Measurements from ENCODE around the gene ANKRD65. TPM values are rescaled to one million over a fixed set of nuclear protein-coding genes. Genes with fewer than 3 reads are reported as not detected.

Gene ANKRD65
- total RNA-seq, 1 experiment from 2014 or later = 3.2 TPM

DNA sequence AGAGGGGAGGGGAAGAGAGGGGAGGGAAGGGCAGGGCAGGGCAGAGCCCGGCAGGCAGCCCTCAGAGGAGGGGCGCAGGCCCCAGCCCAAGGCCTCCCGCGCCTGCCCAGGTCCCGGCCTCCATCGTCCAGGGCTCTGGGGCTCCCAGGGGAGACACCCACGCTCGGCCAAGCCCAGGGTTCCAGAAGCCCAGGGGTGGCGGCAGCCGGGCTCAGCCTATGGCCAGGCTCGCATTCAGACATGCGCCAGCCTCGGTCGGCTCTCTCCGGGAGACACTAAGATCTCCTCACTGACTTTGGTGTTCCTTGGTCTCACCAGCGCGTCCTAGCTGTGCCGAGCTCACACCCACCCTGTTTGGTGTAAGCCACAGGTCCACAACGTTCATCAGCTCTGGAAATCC lies 7.1 kb upstream of the ANKRD65 start:
- Mint-ChIP-seq H3K9me3 (ENCODE audit: unreplicated experiment) (no peaks in the 10 kb centered on the region), H3K4me1 (ENCODE audit: low read depth, unreplicated experiment) (peaks cover 5% of the 10 kb centered on the region), H3K27ac (ENCODE audit: unreplicated experiment) (peak overlapping the region; percentile 45), H3K27me3 (ENCODE audit: insufficient read depth, unreplicated experiment) (no peaks in the 10 kb centered on the region), H3K4me3 (ENCODE audit: unreplicated experiment) (no peak overlapping the region), H3K36me3 (ENCODE audit: insufficient read depth, unreplicated experiment) (no peaks in the 10 kb centered on the region)
- TF ChIP-seq, protein P1, sequence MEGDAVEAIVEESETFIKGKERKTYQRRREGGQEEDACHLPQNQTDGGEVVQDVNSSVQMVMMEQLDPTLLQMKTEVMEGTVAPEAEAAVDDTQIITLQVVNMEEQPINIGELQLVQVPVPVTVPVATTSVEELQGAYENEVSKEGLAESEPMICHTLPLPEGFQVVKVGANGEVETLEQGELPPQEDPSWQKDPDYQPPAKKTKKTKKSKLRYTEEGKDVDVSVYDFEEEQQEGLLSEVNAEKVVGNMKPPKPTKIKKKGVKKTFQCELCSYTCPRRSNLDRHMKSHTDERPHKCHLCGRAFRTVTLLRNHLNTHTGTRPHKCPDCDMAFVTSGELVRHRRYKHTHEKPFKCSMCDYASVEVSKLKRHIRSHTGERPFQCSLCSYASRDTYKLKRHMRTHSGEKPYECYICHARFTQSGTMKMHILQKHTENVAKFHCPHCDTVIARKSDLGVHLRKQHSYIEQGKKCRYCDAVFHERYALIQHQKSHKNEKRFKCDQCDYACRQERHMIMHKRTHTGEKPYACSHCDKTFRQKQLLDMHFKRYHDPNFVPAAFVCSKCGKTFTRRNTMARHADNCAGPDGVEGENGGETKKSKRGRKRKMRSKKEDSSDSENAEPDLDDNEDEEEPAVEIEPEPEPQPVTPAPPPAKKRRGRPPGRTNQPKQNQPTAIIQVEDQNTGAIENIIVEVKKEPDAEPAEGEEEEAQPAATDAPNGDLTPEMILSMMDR (IDR thresholded peaks at IDR 0.05; ENCODE audit: insufficient read depth in 1 of 2, low read depth in 1 of 2, low read length in 1 of 2, severe bottlenecking in 1 of 2, unreplicated experiment in 1 of 2) = no peak
- H3K9me3 ChIP-seq = no peaks in the 10 kb centered on the region
- no peak for DNase-seq
- BruUV-seq (replicated peaks) = no TSS peak
- H3K36me3 ChIP-seq (ENCODE audit: control insufficient read depth, insufficient read depth, low read length) = no peaks in the 10 kb centered on the region
- H3K4me1 ChIP-seq = peaks cover 45% of the 10 kb centered on the region
- no peaks in the 10 kb centered on the region for H3K27me3 ChIP-seq (replicated peaks; ENCODE audit: control insufficient read depth, insufficient read depth, low read length)
- intact Hi-C loops (cut with micrococcal nuclease; ENCODE audit: unreplicated experiment) = no loop called here
- CTCF ChIA-PET = no interaction called here
- no peak overlapping the region for H3K4me3 ChIP-seq (ENCODE audit: low read depth, low read length)
- POLR2A ChIA-PET = no interaction called here

GRCh38 chr1:1427820-1428148 lies 6.7 kb upstream of the ANKRD65 start:
- TF ChIP-seq, protein P1 (IDR thresholded peaks at IDR 0.05; ENCODE audit: insufficient read depth in 1 of 2, low read depth in 1 of 2, low read length in 1 of 2, severe bottlenecking in 1 of 2, unreplicated experiment in 1 of 2) = no peak
- Mint-ChIP-seq H3K4me3 (ENCODE audit: unreplicated experiment) (no peak overlapping the region), H3K27ac (ENCODE audit: unreplicated experiment) (no peak overlapping the region), H3K36me3 (ENCODE audit: insufficient read depth, unreplicated experiment) (no peaks in the 10 kb centered on the region), H3K27me3 (ENCODE audit: insufficient read depth, unreplicated experiment) (no peaks in the 10 kb centered on the region), H3K9me3 (ENCODE audit: unreplicated experiment) (no peaks in the 10 kb centered on the region), H3K4me1 (ENCODE audit: low read depth, unreplicated experiment) (peaks cover 5% of the 10 kb centered on the region)
- Histone ChIP-seq H3K9me3 (no peaks in the 10 kb centered on the region), H3K4me1 (peaks cover 45% of the 10 kb centered on the region), H3K27me3 (replicated peaks; ENCODE audit: control insufficient read depth, insufficient read depth, low read length) (no peaks in the 10 kb centered on the region), H3K4me3 (ENCODE audit: low read depth, low read length) (no peak overlapping the region), H3K36me3 (ENCODE audit: control insufficient read depth, insufficient read depth, low read length) (no peaks in the 10 kb centered on the region)
- BruUV-seq (replicated peaks) = no TSS peak
- ChIA-PET CTCF (no interaction called here), POLR2A (no interaction called here)
- no peak for DNase-seq
- intact Hi-C loops (cut with micrococcal nuclease; ENCODE audit: unreplicated experiment) = no loop called here

DNA sequence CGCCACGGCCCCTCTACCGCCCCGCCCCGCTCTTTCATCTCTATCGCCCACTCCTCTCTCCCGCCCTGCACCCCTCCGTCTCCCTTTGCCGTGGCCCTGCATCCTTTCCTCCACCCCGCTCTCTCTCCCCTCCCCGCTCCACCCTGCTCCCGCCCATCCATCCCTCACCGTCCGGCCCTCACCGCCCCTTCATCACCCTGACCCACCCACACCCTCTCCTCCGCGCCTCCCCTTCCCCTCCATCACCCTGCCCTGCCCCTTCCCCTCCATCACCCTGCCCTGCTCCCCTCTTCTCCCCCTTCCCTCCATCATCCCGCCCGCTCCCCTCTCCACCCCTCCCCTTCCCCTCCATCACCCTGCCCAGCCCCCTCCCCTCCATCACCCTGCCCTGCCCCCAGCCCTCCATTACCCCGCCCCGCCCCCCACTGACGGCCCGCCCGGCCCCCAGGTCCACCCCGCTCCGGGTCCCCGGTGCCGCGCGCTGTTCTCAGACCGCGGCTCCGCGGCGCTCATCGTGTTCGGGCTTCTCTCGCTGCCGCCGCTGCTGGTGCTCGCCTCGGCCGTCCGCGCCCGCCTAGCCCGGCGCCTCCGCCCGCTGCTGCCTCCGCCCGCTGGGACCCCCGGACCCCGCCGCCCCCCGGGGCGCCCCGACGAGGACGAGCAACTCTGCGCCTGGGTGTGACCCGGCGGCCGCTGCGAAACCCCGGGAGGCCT lies 6.2 kb upstream of the ANKRD65 start:
- H3K9me3 Mint-ChIP-seq (ENCODE audit: unreplicated experiment) = no peaks in the 10 kb centered on the region
- H3K27ac Mint-ChIP-seq (ENCODE audit: unreplicated experiment) = no peak overlapping the region
- H3K9me3 ChIP-seq = no peaks in the 10 kb centered on the region
- no peaks in the 10 kb centered on the region for H3K36me3 Mint-ChIP-seq (ENCODE audit: insufficient read depth, unreplicated experiment)
- peaks cover 5% of the 10 kb centered on the region for H3K4me1 Mint-ChIP-seq (ENCODE audit: low read depth, unreplicated experiment)
- no peak overlapping the region for H3K4me3 ChIP-seq (ENCODE audit: low read depth, low read length)
- DNase-seq = no peak
- H3K36me3 ChIP-seq (ENCODE audit: control insufficient read depth, insufficient read depth, low read length) = no peaks in the 10 kb centered on the region
- peaks cover 45% of the 10 kb centered on the region for H3K4me1 ChIP-seq
- intact Hi-C loops (cut with micrococcal nuclease; ENCODE audit: unreplicated experiment) = no loop called here
- ChIA-PET POLR2A (no interaction called here), CTCF (no interaction called here)
- BruUV-seq (replicated peaks) = no TSS peak
- no peaks in the 10 kb centered on the region for H3K27me3 Mint-ChIP-seq (ENCODE audit: insufficient read depth, unreplicated experiment)
- H3K4me3 Mint-ChIP-seq (ENCODE audit: unreplicated experiment) = no peak overlapping the region
- H3K27me3 ChIP-seq (replicated peaks; ENCODE audit: control insufficient read depth, insufficient read depth, low read length) = no peaks in the 10 kb centered on the region
- TF ChIP-seq, protein P1 (IDR thresholded peaks at IDR 0.05; ENCODE audit: insufficient read depth in 1 of 2, low read depth in 1 of 2, low read length in 1 of 2, severe bottlenecking in 1 of 2, unreplicated experiment in 1 of 2) = no peak
